Activated T-cell treated with anti-CD3 and anti-CD28 coated beads, Interleukin-2, amount 50 U/mL, for 72 hours (primary cell): Measurements from ENCODE around the gene ZNF837. TPM values are rescaled to one million over a fixed set of nuclear protein-coding genes. Genes with fewer than 3 reads are reported as not detected.
A peak's percentile ranks its signal among the peaks of the same experiment; 100 is the strongest.

Experiments
- ATAC-seq, 2 donors: fragments of 150-1000 bp; cut with Tn5 transposase; replicated peaks in 1 of 2; 2 replicates each; pipeline ENCODE4 v1.10.0; 2021; ENCODE audit warnings: moderate library complexity in 2 of 2, mild to moderate bottlenecking in 1 of 2
- DNase-seq, 2 donors: peaks; one replicate each; pipeline ENCODE4 v3.0.0; 2021 to 2022; ENCODE audit warnings: mixed read lengths in 1 of 2
- H3K27ac Mint-ChIP-seq: one replicate; pipeline ENCODE4 v1.8.0; 2022; ENCODE audit warnings: mild to moderate bottlenecking, moderate library complexity, mixed read lengths
- H3K27me3 Mint-ChIP-seq: one replicate; pipeline ENCODE4 v1.8.0; 2022; ENCODE audit warnings: low read depth, mixed read lengths
- H3K36me3 Mint-ChIP-seq, 2 donors: one replicate each; pipeline ENCODE4 v1.8.0; 2022; ENCODE audit warnings: mixed read lengths in 2 of 2, mild to moderate bottlenecking in 1 of 2; ENCODE audit not compliant: insufficient read depth in 2 of 2
- H3K4me1 Mint-ChIP-seq: one replicate; pipeline ENCODE4 v1.8.0; 2022; ENCODE audit warnings: low read depth, mixed read lengths
- H3K4me3 Mint-ChIP-seq, 2 donors: one replicate each; pipeline ENCODE4 v1.8.0; 2022; ENCODE audit warnings: mild to moderate bottlenecking in 2 of 2, mixed read lengths in 2 of 2, moderate library complexity in 2 of 2
- H3K9me3 Mint-ChIP-seq, 2 donors: one replicate each; pipeline ENCODE4 v1.8.0; 2022; ENCODE audit warnings: mixed read lengths in 2 of 2
- total RNA-seq, 2 donors: library from RNA; stranded (reverse); gene quantifications; one replicate each; pipeline ENCODE4 v1.2.3, GENCODE V29; 2022

ZNF837 gene
- total RNA-seq, 2 donors from 2014 or later = 2.3 to 3.0 TPM

- Mint-ChIP-seq H3K27me3 (no peaks in the 10 kb centered on the region), H3K27ac (no peak overlapping the region), H3K4me1 (peaks cover 5% of the 10 kb centered on the region), H3K9me3 (no peaks in the 10 kb centered on the region), H3K4me3 (no peak overlapping the region), H3K36me3 (no peaks in the 10 kb centered on the region)
- DNase-seq = no peak
- no peak for ATAC-seq
Measured at GRCh38 chr19:58374200-58374599, 6.6 kb downstream of the ZNF837 start.

DNA sequence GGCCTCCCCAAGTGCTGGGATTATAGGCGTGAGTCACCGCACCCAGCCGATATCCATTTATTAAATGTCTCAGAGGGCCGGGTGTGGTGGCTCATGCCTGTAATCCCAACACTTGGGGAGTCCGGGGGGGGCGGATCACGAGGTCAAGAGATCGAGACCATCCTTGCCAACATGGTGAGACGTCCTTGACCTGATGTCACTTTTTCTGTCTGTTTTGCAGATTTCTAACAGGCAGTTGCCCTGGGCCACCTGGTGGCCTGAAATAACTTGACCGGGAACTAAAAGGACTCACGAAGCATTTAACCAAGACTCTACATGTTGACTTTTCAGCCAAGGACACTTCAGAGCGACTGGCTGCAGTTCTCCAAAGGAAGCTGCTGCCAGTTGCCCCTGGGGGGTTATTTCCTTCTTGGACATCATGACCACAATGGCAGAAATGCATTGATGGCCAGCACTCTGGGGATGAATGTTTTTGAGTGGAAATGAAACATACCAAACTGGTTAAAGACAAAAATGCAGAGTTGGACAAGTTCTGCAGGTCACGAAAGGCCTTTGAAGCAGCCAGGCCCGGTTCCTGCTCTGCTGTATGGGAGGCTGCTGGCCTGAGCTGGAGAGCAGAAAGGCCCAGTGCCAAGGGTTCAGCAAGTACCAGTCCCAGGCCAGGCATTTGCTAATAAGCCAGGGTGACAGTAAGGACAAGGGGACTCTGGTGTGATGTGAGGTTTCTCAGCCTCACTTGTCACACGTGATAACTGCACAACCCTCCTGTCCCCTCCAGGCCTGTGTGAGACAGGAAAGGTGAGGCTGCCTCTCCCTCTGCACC, 8.3 kb downstream of the ZNF837 start:
- ATAC-seq = no peak

GRCh38 chr19:58368561-58369360, 12.1 kb downstream of the ZNF837 start:
- DNase-seq (no peak), ATAC-seq (no peak)
- no peaks in the 10 kb centered on the region for H3K9me3 Mint-ChIP-seq
- no peaks in the 10 kb centered on the region for H3K36me3 Mint-ChIP-seq
- no peaks in the 10 kb centered on the region for H3K4me1 Mint-ChIP-seq
- no peak overlapping the region for H3K4me3 Mint-ChIP-seq
- H3K27me3 Mint-ChIP-seq = no peaks in the 10 kb centered on the region
- H3K27ac Mint-ChIP-seq = no peak overlapping the region

More for the DNA sequence above, 8.3 kb downstream of the ZNF837 start:
- no peak for DNase-seq
- H3K27ac Mint-ChIP-seq = no peak overlapping the region
- no peaks in the 10 kb centered on the region for H3K9me3 Mint-ChIP-seq
- no peaks in the 10 kb centered on the region for H3K27me3 Mint-ChIP-seq
- H3K4me1 Mint-ChIP-seq = no peaks in the 10 kb centered on the region
- H3K4me3 Mint-ChIP-seq = no peak overlapping the region
- no peaks in the 10 kb centered on the region for H3K36me3 Mint-ChIP-seq

DNA sequence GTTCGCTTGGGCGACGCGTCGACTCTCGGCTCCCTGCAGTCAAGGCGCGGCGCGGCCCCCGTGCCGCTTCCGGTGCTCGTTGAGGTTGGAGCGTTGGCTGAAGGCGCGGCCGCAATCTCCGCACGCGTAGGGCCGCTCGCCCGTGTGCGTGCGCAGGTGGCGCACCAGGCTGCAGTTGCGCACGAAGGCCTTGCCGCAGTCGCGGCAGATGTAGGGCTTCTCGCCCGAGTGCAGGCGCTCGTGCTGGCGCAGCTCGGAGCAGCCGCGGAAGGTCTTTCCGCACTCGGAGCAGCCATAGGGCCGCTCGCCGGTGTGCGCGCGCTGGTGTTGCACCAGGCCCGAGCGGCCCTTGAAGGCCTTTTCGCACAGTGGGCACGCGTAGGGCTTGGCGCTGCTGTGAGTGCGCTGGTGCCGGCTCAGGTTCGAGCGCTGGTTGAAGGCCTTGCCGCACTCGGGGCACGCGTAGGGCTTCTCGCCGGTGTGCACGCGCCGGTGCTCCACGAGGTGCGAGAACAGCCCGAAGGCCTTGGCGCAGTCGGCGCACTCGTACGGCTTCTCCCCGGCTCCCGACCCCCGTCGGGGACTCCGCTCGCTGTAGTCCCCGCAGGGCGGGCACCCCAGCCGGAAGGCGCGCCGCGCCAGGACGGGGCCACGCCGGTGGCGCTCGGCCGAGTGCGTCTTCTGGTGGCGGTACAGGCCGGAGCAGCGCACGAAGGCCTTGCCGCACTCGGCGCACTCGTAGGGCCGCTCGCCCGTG, 13.0 kb downstream of the ZNF837 start:
- no peak overlapping the region for H3K4me3 Mint-ChIP-seq
- ATAC-seq = no peak
- H3K4me1 Mint-ChIP-seq = peaks cover 2% of the 10 kb centered on the region
- no peaks in the 10 kb centered on the region for H3K27me3 Mint-ChIP-seq
- H3K27ac Mint-ChIP-seq = no peak overlapping the region
- no peak for DNase-seq
- no peaks in the 10 kb centered on the region for H3K9me3 Mint-ChIP-seq
- no peaks in the 10 kb centered on the region for H3K36me3 Mint-ChIP-seq

GRCh38 chr19:58366585-58367430, 14.0 kb downstream of the ZNF837 start:
- Mint-ChIP-seq H3K27me3 (no peaks in the 10 kb centered on the region), H3K9me3 (no peaks in the 10 kb centered on the region), H3K36me3 (peaks cover 0 to 1% of the 10 kb centered on the region in 2 donors), H3K27ac (no peak overlapping the region), H3K4me1 (peaks cover 8% of the 10 kb centered on the region), H3K4me3 (no peak overlapping the region)
- ATAC-seq = no peak
- DNase-seq = no peak

DNA sequence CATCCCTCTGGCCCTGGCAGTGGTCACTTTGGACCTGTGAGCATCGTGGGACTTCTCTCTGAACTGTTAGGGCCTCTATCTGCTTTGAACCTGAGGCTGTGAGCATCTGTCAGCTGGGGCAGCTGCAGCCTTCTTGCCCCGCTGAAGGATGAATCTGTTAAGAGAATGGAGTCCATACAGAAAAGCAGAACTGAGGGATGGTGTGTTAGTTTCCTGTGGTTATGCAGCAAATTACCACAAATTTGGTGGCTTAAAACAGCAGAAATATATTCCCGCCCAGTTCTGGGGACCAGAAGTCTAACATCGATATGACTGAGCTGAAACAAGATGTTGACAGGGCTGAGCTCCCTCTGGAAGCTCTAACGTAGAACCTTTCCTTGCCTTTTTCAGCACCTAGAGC, 16.7 kb downstream of the ZNF837 start:
- Mint-ChIP-seq H3K27me3 (no peaks in the 10 kb centered on the region), H3K4me1 (peaks cover 19% of the 10 kb centered on the region), H3K9me3 (no peaks in the 10 kb centered on the region), H3K4me3 (no peak overlapping the region), H3K36me3 (peaks cover 0 to 1% of the 10 kb centered on the region in 2 donors), H3K27ac (no peak overlapping the region)
- DNase-seq (no peak), ATAC-seq (no peak)

DNA sequence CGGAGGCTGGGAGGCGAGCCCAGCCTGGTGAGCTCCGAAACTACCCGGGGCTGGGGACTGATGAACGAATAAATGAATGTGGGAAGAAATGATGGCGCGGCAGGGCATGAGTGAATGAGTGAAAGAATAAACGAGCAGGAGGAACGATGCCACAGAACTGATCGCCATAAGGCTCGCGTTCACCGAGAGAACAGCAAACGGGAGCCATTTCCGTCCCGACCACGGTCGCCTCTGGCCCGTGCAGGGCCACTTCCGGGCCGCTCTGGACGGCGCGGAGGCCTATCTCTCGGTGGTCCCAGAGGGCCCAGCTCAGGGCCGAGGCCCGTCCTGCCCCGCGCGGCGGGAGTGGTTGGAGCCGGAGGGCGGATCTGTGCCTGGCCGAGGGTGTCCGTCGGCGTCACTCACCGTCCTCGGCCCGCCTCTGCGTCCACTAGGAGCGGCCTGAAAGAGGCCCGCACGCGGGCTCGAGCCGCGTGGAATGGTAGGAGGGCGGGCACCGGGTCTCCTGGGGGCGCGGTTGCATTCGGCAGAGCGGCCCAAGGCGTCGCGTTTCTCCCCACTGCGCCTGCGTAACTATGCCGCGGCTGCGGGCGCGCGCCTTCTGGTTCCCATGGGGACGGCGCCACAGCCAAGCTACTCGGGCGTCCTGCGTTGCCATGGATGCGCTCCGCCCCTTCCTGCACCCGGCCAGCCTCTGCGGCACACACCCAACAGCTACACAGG, 18.4 kb downstream of the ZNF837 start, which contains the start of gene ZNF497:
Gene ZNF497, minus strand, starts transcription at position 480 of the 723 bp plus-strand sequence. CDS start 5,116 bp downstream, outside the sequence.
- ATAC-seq (peak; percentile 92 to 94), DNase-seq (peak; percentile 97 to 98)
- H3K27ac Mint-ChIP-seq = peak within 1 kb of the TSS; percentile 97
- H3K36me3 Mint-ChIP-seq = peaks cover 0 to 1% of the 10 kb centered on the region in 2 donors
- peak within 1 kb of the TSS; percentile 92 to 99 for H3K4me3 Mint-ChIP-seq
- no peaks in the 10 kb centered on the region for H3K27me3 Mint-ChIP-seq
- no peaks in the 10 kb centered on the region for H3K9me3 Mint-ChIP-seq
- peaks cover 19% of the 10 kb centered on the region for H3K4me1 Mint-ChIP-seq

DNA sequence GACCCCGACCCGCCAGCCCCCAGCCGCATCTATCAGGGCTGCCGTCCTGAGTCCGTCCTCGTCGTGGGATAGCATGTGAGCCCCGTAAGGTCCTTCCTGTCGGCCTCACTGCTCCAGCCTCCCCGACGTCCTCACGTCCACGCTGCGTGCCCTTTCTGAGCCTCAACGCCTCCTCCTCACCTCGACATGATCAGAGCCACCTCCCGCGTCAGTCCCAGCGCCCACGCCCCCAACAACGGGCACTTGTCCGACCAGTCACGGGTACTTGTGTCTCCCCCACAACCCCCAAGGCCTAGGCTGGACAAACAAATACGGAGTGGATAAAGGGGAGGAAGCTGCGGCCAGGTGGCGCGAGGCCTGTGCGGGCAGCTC, 18.9 kb downstream of the ZNF837 start:
- H3K27ac Mint-ChIP-seq = peak overlapping the region; percentile 91
- ATAC-seq (peak; percentile 26 to 41), DNase-seq (peak; percentile 65 to 73)
- peaks cover 0 to 1% of the 10 kb centered on the region in 2 donors for H3K36me3 Mint-ChIP-seq
- H3K4me3 Mint-ChIP-seq = peak overlapping the region; percentile 92 to 99
- no peaks in the 10 kb centered on the region for H3K27me3 Mint-ChIP-seq
- no peaks in the 10 kb centered on the region for H3K9me3 Mint-ChIP-seq
- H3K4me1 Mint-ChIP-seq = peaks cover 19% of the 10 kb centered on the region

GRCh38 chr19:58357481-58358145, 23.2 kb downstream of the ZNF837 start:
- Mint-ChIP-seq H3K27me3 (no peaks in the 10 kb centered on the region), H3K9me3 (no peaks in the 10 kb centered on the region), H3K36me3 (peaks cover 0 to 1% of the 10 kb centered on the region in 2 donors), H3K4me3 (peak overlapping the region in 1 of 2 donors; percentile 37), H3K27ac (no peak overlapping the region), H3K4me1 (peaks cover 14% of the 10 kb centered on the region)
- DNase-seq (no peak), ATAC-seq (no peak)

DNA sequence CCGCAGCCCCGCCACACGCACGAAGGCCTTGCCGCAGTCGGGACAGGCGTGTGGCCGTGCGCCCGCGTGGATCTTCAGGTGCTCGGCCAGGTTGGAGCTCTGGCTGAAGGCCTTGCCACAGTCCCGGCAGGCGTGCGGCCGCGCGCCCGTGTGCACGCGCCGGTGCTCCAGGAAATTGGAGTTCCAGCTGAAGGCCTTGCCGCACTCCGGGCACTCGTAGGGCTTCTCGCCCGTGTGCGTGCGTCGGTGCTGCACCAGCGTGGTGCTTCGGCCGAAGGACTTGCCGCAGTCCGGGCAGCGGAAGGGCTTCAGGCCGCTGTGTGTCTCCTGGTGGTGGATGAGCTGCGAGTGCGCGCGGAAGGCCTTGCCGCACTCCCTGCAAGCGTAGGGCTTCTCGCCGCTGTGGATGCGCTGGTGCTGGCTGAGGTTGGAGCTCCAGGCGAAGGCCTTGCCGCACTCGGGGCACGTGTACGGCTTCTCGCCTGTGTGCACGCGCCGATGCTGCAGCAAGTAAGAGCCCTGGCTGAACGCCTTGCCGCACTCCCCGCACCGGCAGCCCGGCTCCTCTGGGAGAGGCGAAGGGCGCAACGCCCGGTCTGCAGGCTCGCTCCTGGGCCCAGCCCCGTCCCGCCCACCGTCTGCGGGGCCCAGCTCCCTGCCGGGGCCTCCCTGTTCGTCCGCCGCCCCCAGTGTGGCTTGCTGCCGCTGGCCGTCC, 23.9 kb downstream of the ZNF837 start:
- no peak overlapping the region for H3K27ac Mint-ChIP-seq
- no peaks in the 10 kb centered on the region for H3K27me3 Mint-ChIP-seq
- DNase-seq (no peak), ATAC-seq (no peak)
- no peaks in the 10 kb centered on the region for H3K9me3 Mint-ChIP-seq
- H3K4me1 Mint-ChIP-seq = peaks cover 11% of the 10 kb centered on the region
- peak overlapping the region; percentile 63 to 64 for H3K4me3 Mint-ChIP-seq
- H3K36me3 Mint-ChIP-seq = no peaks in the 10 kb centered on the region
